Measurements from ENCODE around the gene IFT88. TPM values are rescaled to one million over a fixed set of nuclear protein-coding genes. Genes with fewer than 3 reads are reported as not detected.

Gene IFT88
- total RNA-seq, 1 donor, result 21.1 TPM

- TF ChIP-seq, protein P1, sequence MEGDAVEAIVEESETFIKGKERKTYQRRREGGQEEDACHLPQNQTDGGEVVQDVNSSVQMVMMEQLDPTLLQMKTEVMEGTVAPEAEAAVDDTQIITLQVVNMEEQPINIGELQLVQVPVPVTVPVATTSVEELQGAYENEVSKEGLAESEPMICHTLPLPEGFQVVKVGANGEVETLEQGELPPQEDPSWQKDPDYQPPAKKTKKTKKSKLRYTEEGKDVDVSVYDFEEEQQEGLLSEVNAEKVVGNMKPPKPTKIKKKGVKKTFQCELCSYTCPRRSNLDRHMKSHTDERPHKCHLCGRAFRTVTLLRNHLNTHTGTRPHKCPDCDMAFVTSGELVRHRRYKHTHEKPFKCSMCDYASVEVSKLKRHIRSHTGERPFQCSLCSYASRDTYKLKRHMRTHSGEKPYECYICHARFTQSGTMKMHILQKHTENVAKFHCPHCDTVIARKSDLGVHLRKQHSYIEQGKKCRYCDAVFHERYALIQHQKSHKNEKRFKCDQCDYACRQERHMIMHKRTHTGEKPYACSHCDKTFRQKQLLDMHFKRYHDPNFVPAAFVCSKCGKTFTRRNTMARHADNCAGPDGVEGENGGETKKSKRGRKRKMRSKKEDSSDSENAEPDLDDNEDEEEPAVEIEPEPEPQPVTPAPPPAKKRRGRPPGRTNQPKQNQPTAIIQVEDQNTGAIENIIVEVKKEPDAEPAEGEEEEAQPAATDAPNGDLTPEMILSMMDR (IDR thresholded peaks at IDR 0.05; ENCODE audit: insufficient read depth, low read length), result no peak
- no peak overlapping the region for H3K4me3 ChIP-seq (ENCODE audit: low read depth, low read length)
- peak; percentile 45 for DNase-seq (ENCODE audit: low read depth)
These were observed 120.1 kb downstream of the IFT88 start for GRCh38 chr13:20686863-20687579.

DNA sequence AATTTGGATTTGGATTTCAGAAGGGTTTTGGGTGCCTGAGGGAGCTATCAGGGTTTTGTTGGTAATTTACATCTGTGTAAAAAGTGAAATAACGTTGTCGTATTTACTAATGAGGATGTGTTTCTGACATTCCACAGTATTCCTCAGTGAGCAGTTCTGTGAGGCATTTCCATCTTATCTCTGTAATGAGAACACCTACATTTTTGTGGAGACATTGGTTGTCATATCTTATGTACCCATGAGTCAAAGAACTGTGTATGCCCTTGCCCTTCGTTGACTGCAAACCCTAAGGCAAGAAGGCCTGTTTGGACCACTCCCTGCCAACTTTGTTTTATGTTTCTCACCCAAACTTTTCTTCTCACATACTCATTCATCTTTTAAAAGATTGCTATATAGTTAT, 122.3 kb downstream of the IFT88 start:
- DNase-seq (ENCODE audit: low read depth), result no peak
- no peak overlapping the region for H3K4me3 ChIP-seq (ENCODE audit: low read depth, low read length)
- TF ChIP-seq, protein P1 (IDR thresholded peaks at IDR 0.05; ENCODE audit: insufficient read depth, low read length), result no peak

GRCh38 chr13:20691616-20692015, 124.7 kb downstream of the IFT88 start:
- DNase-seq (ENCODE audit: low read depth), result no peak
- no peak overlapping the region for H3K4me3 ChIP-seq (ENCODE audit: low read depth, low read length)
- TF ChIP-seq, protein P1 (IDR thresholded peaks at IDR 0.05; ENCODE audit: insufficient read depth, low read length), result no peak

DNA sequence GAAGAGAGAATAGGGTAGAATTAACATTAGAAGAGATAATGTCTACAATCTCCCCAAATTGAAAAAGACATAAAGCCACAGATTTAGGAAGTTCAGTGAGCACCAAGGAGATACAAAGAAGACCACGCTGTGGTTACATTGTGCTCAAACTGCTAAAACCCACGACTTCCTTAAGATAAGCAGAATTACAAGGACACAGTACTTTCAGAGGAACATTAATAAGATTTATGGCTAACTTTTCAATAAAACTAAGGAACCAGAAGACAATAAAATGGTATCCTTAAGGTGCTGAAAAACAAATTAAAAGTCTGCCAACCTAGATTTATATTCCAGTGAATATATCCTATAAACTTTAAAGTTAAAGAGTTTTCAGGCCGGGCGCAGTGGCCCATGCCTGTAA, 129.1 kb downstream of the IFT88 start:
- H3K4me3 ChIP-seq (ENCODE audit: low read depth, low read length), result no peak overlapping the region
- TF ChIP-seq, protein P1 (IDR thresholded peaks at IDR 0.05; ENCODE audit: insufficient read depth, low read length), result no peak
- DNase-seq (ENCODE audit: low read depth), result no peak

DNA sequence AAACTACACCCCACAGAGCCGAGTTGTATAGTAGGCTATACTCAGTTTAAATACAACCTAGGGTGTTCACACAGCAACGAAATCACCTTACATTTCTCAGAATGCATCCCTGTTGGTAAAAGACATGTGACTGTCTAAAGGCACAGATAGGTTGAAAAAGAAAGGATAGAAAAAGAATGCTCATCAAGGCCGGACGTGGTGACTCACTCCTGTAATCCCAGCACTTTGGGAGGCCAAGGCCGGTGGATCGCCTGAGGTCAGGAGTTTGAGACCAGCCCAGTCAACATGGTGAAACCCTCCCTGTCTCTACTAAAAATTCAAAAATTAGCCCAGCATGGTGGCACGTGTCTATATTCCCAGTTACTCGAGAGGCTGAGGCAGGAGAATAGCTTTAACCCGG, 132.8 kb downstream of the IFT88 start:
- no peak for DNase-seq (ENCODE audit: low read depth)
- TF ChIP-seq, protein P1 (IDR thresholded peaks at IDR 0.05; ENCODE audit: insufficient read depth, low read length), result no peak
- H3K4me3 ChIP-seq (ENCODE audit: low read depth, low read length), result no peak overlapping the region

DNA sequence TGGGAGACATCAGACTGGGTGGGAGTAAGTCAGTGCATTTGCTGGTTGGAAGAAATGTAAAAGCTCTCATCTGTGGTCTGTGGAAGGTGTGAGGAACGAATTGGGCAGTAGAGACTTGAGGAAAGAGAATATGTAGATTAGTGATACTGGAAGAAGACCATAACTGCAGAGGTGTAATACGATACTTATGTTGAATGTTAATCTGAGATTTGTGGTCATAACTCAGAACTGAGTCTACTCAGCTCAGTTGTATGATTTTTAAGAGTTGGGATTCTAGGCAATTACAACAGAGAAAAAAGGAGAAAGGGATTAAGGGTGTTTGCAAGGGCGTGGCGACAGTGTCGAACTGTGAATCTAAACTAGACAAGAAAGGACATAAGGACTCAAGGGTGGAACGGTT, 133.3 kb downstream of the IFT88 start:
- TF ChIP-seq, protein P1 (IDR thresholded peaks at IDR 0.05; ENCODE audit: insufficient read depth, low read length), result no peak
- DNase-seq (ENCODE audit: low read depth), result no peak
- H3K4me3 ChIP-seq (ENCODE audit: low read depth, low read length), result no peak overlapping the region

DNA sequence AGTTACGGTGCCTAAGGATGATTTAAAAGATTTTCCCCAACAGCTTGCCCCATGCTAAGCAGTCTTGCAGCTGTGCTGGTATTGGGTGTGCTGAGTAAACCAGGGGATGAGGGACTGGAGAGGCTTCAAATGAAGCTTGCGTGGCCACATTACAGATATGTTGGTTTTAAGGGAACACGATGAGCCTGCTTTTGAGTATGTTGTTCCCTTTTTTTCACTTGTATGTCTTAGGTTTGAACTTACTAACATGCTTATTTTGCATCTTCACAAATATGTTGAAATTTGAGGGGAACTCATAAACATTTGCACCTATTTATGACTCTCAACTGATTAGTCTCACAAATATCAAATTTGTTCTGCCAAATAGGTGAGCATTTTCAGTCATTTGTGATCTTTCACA, 134.5 kb downstream of the IFT88 start:
- TF ChIP-seq, protein P1 (IDR thresholded peaks at IDR 0.05; ENCODE audit: insufficient read depth, low read length), result no peak
- no peak for DNase-seq (ENCODE audit: low read depth)
- no peak overlapping the region for H3K4me3 ChIP-seq (ENCODE audit: low read depth, low read length)
